Uterus (tissue), 4 donors: ENCODE results near the gene ANKRD52. TPM values are rescaled to one million over a fixed set of nuclear protein-coding genes. Genes with fewer than 3 reads are reported as not detected.
A peak's percentile ranks its signal among the peaks of the same experiment; 100 is the strongest.
"Not testable (repeated sequence)": the region's sequence is repeated elsewhere in the genome, so short reads cannot be mapped to it uniquely, and the experiment has no call there.

ENCODE experiments used
- DNase-seq, 2 donors: peaks; one replicate each; pipeline ENCODE4 v3.0.0-alpha.2; 2019 to 2020
- H3K27ac ChIP-seq, 2 donors: fragments of 200-600 bp; sonication (generic); 1 replicate in 1 of 2; 2 replicates in 1 of 2; pipeline ENCODE4 v1.5.1; 2016 to 2018
- H3K27me3 ChIP-seq, 2 donors: fragments of 200-600 bp; sonication (generic); one replicate each; pipeline ENCODE4 v1.5.1; 2018 to 2019; ENCODE audit warnings: control low read depth in 1 of 2
- H3K36me3 ChIP-seq, 2 donors: fragments of 200-600 bp; sonication (generic); one replicate each; pipeline ENCODE4 v1.5.1; 2019; ENCODE audit warnings: control low read depth in 1 of 2
- H3K4me1 ChIP-seq, 2 donors: fragments of 200-600 bp; sonication (generic); one replicate each; pipeline ENCODE4 v1.5.1; 2018 to 2019; ENCODE audit warnings: control low read depth in 1 of 2
- H3K4me3 ChIP-seq, 2 donors: fragments of 200-600 bp; sonication (generic); 1 replicate in 1 of 2; 2 replicates in 1 of 2; pipeline ENCODE4 v1.5.1; 2018 to 2019; ENCODE audit warnings: mild to moderate bottlenecking in 1 of 2
- H3K9me3 ChIP-seq, 2 donors: fragments of 200-600 bp; sonication (generic); one replicate each; pipeline ENCODE4 v1.5.1; 2019; ENCODE audit warnings: control low read depth in 1 of 2
- CTCF ChIP-seq, 4 experiments: fragments of 200-600 bp in 2 of 4; fragments of 450-650 bp in 2 of 4; sonication (generic) in 2 of 4; IDR thresholded peaks; one replicate each; pipeline ENCODE4 v1.5.1; 2016 to 2019; ENCODE audit warnings: antibody characterized with exemption in 4 of 4, mild to moderate bottlenecking in 2 of 4, moderate library complexity in 1 of 4
- POLR2A ChIP-seq, 2 donors: fragments of 450-650 bp; IDR thresholded peaks; one replicate each; pipeline ENCODE4 v1.6.1; 2016; ENCODE audit warnings: antibody characterized with exemption in 2 of 2, mild to moderate bottlenecking in 1 of 2, moderate library complexity in 1 of 2
- intact Hi-C: fragments of 100-400 bp; cut with DNase I; formaldehyde crosslinking; loops from one replicate; pipeline ENCODE4 v1.15.1; 2023; ENCODE audit warnings: low total_unique reads
- total RNA-seq, 4 donors: library from RNA; depleted of rRNA in 3 of 4; stranded (reverse); fragments of >200 nt in 3 of 4; gene quantifications; one replicate each; pipeline versions ENCODE4 v1.1.0 to v1.2.4, GENCODE V29; 2014 to 2023
- donor health status: DM: yes; HTN: yes; CAD: no.

The ANKRD52 gene
- total RNA-seq, 4 donors from 2014 or later, result 0.88 to 35.4 (median 15.5) TPM

- no peak overlapping the region for H3K27ac ChIP-seq
- H3K36me3 ChIP-seq, result no peaks in the 10 kb centered on the region
- intact Hi-C loops, result no loop called here
- H3K9me3 ChIP-seq, result no peaks in the 10 kb centered on the region
- no peaks in the 10 kb centered on the region for H3K27me3 ChIP-seq
- H3K4me1 ChIP-seq, result no peaks in the 10 kb centered on the region
- no peak for DNase-seq
- H3K4me3 ChIP-seq, result no peak overlapping the region
- TF ChIP-seq CTCF (IDR thresholded peaks at IDR 0.05), result no peak
- TF ChIP-seq POLR2A (IDR thresholded peaks at IDR 0.05), result no peak
These were observed 55.3 kb downstream of the ANKRD52 start for GRCh38 chr12:56202838-56203237.

- H3K36me3 ChIP-seq, result no peaks in the 10 kb centered on the region
- DNase-seq, result no peak
- no peaks in the 10 kb centered on the region for H3K9me3 ChIP-seq
- intact Hi-C loops, result no loop called here
- no peaks in the 10 kb centered on the region for H3K4me1 ChIP-seq
- no peak for TF ChIP-seq POLR2A (IDR thresholded peaks at IDR 0.05)
- TF ChIP-seq CTCF (IDR thresholded peaks at IDR 0.05), result no peak
- no peaks in the 10 kb centered on the region for H3K27me3 ChIP-seq
- no peak overlapping the region for H3K4me3 ChIP-seq
- no peak overlapping the region for H3K27ac ChIP-seq
These were observed 55.8 kb downstream of the ANKRD52 start for GRCh38 chr12:56202366-56202765.

- no peaks in the 10 kb centered on the region for H3K9me3 ChIP-seq
- H3K4me3 ChIP-seq, result no peak overlapping the region
- H3K27me3 ChIP-seq, result no peaks in the 10 kb centered on the region
- intact Hi-C loops, result no loop called here
- H3K36me3 ChIP-seq, result no peaks in the 10 kb centered on the region
- H3K27ac ChIP-seq, result peak overlapping the region in 1 of 2 donors; percentile 33
- no peak for TF ChIP-seq POLR2A (IDR thresholded peaks at IDR 0.05)
- TF ChIP-seq CTCF (IDR thresholded peaks at IDR 0.05), result no peak
- no peak for DNase-seq
- H3K4me1 ChIP-seq, result no peaks in the 10 kb centered on the region
These were observed 59.3 kb downstream of the ANKRD52 start for GRCh38 chr12:56198836-56199235.

GRCh38 chr12:56197921-56198635 is 60.1 kb downstream of the ANKRD52 start:
- Histone ChIP-seq H3K36me3 (no peaks in the 10 kb centered on the region), H3K27me3 (no peaks in the 10 kb centered on the region), H3K9me3 (no peaks in the 10 kb centered on the region), H3K27ac (peak overlapping the region; percentile 65 to 78), H3K4me3 (no peak overlapping the region), H3K4me1 (no peaks in the 10 kb centered on the region)
- DNase-seq, result no peak
- intact Hi-C loops, result no loop called here
- TF ChIP-seq POLR2A (IDR thresholded peaks at IDR 0.05), result no peak
- TF ChIP-seq CTCF (IDR thresholded peaks at IDR 0.05), result no peak

GRCh38 chr12:56196818-56197550 is 61.2 kb downstream of the ANKRD52 start:
- peak overlapping the region; percentile 65 to 78 for H3K27ac ChIP-seq
- H3K36me3 ChIP-seq, H3K9me3 ChIP-seq, H3K27me3 ChIP-seq, intact Hi-C loops, H3K4me3 ChIP-seq, H3K4me1 ChIP-seq: not testable (repeated sequence)
- DNase-seq, result peak; percentile 51 to 65
